Ramos (cell line): ENCODE data around the gene GPR132.

ENCODE experiments used
- in situ Hi-C: fragments of 300-500 bp; cut with MboI; formaldehyde crosslinking; loops from one replicate; pipeline ENCODE4 v1.14.3; 2022; ENCODE audit warnings: low sequenced_read_pairs; ENCODE audit not compliant: unreplicated experiment

GPR132 gene

DNA sequence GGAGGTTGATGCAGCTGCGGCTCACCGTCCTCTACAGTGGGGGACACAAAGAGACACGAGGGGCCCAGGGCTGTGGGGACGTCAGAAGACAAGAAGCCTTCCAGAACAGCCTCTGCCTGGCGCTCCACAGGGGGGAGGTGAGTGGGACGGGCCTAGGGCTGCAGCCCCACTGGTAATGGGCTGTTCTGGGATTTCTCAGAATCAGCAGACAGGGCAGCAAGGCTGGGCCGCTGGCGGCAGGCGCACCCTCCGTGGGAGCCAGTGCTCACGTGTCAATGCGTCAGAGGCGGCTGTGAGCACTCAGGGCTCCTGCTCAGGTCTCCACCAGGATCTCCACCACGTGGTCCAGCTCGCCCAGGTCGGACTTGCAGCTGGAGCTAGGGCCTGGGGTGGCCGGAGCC, 54.3 kb downstream of the GPR132 start:
- in situ Hi-C loops, result no loop called here

DNA sequence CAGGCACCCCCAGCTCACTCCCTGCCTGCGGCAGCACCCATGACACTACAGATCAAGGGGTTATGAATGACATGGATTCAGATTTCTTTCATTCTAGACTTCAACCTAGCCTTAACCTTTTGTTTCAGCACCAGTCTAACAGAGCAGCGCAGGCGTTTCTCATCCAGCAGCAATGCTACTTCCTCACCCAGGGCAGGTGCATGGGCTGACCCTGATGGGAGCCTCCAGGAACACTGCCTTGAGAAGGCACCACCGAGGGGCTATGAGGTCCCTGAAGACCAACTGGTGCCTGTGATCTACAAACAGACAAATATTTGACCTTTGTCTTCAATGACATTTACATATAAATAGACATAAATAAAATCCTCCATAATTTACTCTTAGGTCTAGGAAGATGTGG, 55.1 kb downstream of the GPR132 start:
- in situ Hi-C loops, result no loop called here

DNA sequence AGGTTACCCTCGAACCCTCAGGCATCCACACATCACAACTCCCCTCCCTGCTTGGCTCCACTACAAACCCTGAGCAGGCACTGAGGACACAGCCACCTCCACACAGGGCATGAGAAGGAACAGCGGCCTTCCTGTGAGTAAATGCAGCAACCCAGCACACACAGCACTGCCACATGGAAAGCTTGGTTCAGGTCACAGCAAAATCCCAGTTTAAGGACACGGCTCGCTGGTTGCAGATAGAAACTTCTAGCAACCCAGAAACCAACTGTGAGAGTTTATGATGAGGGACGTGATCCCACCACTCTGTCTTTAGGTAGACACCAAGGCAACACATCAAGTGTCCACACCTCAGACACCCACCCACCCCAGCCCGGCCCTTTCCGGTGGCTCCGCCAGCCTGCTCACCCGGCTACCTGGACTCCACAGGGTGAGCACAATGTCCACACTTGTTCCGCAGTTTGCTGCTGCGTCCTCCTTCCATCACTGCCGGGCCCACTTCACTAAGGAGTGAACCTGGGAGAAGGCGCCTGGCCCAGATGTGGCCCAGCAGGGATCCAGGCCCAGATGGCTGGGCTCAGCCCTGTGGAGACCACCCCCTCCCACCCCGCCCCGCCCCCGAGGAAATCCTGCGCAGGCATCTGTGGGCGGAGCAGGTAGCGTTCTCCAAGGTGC, 57.5 kb downstream of the GPR132 start:
- in situ Hi-C loops, result no loop called here

DNA sequence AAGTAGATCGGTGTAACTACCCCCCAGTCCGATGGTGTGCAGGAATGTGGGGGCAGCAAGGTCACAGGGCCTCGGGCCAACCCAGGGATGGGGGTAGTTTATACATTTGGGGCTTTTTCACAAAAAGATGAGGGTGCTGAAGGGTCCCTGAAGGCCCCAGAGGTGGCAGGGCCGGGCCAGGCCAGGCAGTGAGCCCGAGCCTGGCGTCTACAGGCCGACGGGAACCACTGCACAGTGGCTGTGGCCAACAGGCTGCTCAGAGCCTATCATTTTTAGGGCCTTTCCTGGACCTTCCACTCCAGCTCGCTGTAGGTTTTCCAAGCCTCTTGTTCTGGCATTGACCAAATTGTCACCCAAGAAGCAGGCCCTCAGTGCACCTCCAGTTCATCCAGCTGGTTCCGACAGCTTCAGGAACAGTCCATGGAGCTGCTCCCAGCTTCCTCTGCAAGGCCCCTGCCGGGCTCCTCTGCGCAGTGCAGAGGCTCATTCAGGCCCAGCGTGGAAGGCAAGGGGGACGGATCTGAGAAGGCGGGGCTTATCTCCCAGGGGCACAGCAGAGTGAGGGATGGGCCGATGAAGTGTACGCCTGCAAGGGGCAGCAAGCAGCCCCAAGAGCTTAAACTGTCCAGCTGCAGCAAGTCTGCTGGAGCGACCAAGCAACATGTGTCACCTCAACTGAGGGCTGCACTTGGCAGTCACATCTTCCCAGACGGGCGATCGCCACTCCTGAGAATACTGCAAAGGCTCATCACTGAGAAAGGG, 58.2 kb downstream of the GPR132 start:
- in situ Hi-C loops, result no loop called here

DNA sequence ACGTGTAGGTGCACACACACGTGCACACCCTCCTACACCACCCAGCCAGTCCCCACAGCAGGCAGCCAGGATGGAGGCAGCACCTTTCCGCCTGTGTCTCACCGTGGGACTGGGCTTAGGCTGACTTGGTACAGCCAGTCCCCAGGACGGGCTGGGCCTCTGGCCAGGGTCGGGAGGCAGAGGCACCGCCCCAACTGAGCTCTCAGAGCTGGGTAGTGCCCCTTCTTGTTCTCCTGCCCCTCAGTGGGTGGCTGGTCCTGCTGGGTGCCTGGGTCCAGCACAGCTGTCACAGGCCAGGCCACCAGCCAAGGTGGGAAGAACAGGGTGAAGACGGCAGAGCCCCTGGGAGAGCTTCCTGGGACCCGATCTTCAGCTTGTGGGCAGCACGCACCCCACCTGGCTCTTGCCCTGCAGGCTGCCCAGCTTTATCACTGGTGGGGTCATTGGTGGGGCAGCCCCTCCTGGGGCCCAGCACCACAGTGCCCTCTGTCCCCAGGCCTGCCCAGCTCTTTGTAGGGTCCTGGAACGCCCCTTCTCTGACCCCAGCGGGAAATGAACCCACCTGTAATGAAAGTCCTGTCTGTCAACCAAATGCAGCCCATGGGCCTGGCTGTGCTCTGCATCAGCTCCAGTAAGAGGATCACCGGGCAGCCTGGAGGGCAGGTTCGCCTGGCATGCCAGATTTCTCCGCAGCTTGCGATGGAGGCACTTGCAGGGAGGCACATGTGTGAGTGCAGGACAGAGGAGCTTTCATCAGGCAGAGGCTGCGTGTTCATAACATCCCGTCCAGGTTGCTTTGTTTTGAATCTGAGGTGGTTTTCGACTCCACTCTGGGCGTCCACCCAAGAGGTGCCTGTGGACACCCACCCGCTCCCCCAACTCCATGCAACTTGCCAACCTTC, 59.0 kb downstream of the GPR132 start:
- in situ Hi-C loops, result no loop called here

DNA sequence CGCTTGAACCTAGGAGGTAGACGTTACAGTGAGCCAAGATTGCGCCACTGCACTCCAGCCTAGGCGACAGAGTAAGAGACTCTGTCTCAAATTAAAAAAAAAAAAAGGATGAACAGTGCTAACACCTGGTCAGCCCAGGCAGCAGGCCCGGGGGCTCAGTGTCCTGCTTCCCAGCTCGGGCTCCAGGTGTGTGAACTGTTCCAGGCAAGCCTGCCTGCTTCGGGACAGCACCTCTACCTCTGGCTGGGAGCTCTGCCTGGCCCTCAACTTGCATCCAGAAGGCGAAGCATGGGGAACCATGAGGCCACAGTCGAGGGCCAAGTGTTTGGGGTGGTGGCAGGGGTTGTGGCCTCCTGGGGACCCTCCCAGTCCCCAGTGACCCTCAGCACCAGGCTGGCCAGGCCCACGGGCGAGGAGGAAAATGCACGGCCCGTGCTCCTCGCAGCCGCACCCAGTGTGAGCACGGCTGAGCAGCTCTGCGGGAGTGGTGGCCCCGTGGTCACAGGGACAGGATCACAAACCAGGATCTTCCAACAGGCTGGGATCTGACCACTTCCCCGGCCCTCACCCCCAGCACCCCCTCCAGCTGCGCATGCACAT, 59.8 kb downstream of the GPR132 start:
- in situ Hi-C loops, result no loop called here
